8988T (cell line): ENCODE data around the gene DLG4.
A peak's percentile ranks its signal among the peaks of the same experiment; 100 is the strongest.
"Not testable (repeated sequence)": the region's sequence is repeated elsewhere in the genome, so short reads cannot be mapped to it uniquely, and the experiment has no call there.

Experiments used
- DNase-seq: peaks from one replicate; pipeline ENCODE4 v3.0.0; 2011

The DLG4 gene

DNA sequence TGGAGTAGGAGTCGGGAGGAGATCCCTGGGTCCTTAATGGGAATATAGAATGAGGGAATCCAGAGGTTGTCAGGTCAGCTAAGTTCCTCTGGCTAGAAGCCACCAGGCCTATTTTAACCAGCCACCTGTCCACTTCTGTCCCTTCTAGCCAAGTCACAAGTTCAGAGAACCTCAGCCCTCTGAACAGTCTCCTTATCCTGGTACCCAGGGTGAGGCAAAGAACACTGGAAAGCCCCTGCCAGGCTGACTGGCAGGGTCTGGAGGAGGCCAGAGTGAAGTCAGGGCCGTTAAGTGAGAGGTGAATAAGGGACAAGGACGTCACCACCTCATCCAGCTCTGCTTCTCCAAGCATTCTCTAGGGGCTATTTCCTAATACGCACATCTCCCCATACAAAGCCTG lies 29.2 kb upstream of the DLG4 start:
- DNase-seq, result no peak

DNA sequence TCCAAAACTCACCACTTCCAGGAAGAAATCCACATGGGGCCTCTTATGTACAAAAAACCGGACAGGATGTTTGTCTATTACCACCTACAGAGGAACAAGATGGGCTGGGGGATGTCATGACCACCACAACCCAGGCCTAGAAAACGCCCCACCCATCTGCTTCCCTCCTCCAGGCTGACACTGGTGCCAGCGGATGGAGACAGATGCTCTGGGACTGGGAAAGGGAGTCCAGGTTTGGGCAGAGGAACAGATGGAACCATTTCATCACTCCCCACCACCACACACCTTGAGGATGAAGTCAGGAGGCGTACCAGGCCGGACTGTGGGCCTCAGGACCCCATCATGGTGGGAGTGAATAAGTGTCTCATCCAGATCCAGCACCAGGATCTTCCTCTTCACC lies 27.1 kb upstream of the DLG4 start:
- DNase-seq, result no peak

DNA sequence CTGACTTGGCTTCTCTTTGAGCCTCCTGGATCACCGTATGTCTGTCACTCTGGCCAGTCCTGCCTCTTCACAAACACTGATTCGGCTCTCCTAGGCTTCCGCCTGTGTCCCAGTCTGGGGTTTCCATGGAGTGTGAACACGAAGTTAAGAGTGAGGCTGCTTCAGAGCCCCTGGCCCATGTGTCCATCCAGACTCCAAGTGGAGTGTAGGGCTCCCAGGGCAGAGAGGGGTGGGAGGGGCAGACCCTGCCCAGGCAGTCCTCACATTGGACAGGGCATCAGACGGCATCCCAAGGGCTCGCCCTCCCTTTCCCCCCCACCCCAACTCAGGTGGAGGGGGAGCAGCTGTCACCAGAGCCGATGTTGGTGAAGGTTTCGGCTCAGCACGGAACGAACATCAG lies 24.2 kb upstream of the DLG4 start:
- DNase-seq, result not testable (repeated sequence)

DNA sequence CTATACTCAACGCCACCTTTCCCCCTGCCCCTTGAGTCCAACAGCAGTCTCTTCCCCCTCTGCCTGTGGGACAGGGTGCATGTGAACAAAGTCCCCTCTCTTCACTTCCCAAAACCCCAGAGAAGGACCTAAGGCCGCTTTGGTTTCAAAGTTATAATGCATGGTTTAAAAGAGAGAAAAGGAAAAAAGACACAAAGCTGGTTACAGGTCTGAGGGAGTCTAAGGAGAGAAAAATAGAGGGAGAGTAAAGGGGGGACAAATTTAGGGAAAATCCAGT lies 23.8 kb upstream of the DLG4 start:
- no peak for DNase-seq

DNA sequence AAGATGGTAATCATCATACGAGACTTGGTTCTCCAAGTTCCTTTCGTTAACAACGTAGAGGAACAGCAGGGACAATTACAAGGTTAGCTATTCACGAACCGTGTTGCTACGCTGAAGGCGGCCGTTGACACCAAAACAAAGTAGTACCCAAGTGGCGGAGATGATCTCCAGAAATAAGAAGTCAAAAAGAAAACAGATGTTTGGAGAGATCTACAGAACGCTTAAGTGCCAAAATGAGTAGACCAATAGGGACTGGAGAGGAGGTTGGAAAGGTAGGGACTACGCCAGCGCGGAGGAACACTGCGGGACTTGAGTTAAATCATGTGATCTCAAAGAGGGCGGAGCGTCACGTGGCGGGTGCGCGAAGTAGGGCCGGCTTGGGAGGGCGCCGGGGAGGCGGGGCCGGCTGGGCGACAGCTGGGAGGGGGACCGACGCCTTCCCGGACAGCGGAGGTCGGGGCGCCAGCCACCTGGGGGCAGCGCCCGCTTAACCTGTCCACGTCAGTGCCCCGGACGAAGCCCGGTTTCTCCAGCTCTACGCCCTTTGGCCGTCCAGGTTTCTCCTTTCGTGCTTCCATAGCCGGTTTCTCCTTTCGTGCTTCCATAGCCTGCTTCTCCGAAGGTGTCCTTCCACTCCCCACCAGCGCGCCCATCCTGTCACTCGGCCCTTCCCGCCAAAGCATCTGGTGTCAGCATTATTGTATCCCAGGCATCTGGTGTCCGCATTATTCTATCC lies 23.2 kb upstream of the DLG4 start:
- peak; percentile 77 for DNase-seq

DNA sequence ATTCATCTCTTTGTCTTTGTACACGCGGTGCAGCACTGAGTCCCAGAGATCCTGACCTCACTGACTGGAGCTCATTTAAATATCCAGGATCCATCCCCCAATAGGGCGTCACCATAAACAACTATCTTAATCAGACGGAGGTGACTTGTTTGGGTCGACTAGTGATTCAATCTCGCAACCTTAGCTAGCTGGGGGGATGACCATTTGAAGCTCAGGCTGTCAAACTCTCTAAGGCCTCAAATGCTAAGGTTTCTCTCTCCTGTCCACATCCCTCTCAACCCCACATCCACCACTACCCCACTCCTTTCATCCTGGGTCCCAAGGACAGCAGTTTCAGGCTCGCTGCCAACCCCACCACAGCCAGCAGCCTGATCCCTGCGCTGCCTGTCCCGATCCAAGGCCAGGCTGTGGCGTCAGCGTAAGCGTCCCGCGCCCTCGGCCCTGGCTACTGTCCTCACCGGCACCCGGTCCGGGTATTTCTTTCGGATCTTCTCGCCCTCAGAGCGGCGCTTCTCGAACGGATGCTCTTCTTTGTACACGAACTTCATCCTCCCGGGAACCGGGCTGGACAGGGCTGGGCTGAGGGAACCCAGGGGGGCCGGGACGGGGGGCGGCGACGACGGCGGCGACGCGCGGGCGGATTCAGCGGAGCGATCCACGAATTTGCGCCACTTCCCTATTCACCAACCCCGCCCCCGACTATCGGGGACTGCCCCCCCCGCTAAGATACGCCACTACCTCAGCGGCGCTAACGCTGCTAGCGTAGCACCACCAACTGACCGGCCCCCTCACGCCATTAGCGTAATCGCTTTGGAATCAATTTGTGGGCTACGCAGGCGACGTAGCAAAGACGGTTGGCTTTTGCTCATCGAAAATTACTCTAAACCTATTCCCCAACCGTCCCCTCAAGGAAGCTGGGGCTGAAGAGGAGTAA lies 22.4 kb upstream of the DLG4 start, which contains the start of gene GABARAP:
GABARAP (minus strand) TSS at position 667 of the 934 bp plus-strand sequence; CDS start at position 548, 119 bp downstream.
- no peak for DNase-seq

DNA sequence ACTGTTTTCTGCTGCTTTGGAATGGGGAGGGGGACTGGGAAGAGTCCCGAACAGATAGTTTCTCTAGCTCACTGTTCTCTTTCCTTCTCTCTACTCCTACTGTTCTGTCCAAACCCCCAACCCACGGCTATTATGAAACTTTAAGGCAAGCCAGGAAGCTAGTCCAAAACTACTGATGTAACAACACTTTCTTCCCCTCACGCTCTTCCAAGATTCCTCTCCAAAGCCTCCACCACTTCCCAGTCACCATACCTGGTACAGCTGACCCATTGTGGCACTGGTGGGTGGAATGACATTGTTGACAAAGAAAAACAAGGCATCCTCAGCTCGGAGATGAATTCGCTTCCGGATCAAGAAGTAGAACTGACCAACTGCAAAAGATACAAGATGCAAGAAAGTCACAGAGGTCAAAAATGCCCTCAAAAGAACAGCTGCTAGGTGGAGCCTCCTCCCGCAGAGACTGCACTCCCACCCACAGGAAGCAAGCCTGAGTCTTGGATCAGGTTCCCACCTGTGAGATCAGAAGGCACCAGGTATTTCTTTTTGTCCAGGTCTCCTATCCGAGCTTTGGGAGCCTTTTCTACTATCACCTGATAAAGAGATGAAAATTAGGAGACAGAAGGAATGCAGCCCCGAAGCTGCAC lies 21.6 kb upstream of the DLG4 start:
- no peak for DNase-seq

DNA sequence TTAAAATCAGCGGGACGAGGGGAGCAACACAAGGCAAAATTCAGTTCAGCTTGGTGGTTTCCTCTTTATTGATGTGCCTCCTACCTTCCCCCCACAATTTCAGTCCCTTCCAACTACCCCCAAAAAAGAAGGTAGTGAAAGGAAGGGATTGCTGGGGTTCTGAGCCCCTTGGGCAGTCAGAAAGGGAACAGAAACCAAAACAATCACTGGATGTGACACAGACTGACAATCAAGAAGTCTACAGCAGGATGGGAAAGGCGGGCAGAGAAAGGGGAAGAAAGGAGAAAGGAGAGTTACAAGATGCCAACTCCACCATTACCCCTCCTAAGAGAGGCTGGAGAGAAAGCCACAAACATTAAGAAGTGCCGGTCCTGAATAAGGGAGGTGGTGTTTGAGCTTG lies 20.7 kb upstream of the DLG4 start:
- DNase-seq, result no peak

DNA sequence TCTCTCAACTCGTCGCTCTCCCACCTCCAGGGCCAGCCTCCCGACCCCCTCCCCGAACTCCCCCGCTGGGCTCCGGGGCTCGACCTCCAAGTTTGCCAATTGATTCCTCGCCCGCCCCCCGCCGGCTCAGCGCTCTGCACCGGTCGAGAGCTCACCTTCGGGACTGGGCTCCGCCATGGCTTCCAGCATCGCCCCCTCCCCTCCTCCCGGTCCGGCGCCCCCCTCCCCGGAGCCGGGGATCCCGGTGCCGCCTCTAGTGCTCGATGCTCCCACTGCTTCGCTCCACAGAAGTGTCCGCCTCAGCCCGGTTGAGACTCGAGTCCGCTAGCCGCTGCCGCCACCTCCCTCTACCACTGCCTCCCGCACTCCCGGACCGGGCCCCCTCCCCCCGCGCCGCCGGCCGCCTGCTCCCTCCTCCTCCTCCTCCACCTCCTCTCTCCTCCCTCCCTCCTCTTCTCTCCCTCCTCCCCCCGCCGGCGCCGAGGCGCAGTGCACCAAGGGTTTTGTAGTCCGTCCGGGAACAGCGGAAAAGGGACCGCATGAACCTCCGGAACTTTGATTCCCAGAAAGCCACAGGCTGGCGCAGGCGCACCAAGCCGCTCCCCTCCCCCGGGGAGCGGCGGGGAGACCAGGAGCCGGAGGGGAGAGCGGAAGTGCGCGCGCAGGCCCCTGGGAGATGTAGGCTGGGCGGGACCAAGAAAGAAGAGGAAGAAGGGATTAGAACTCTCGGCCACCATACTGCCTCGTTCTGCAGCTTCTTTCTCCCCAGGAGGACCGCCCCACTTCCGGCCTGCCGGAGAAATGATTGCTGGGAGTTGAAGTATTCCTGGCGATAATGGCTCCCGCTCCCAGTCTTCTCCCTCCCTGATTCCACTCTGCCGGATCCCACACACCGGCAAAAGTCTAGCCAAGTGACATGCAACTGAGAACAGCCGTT lies 19.7 kb upstream of the DLG4 start, which contains the start of gene PHF23:
PHF23 (minus strand) TSS at position 367 of the 937 bp plus-strand sequence; CDS start at position 189, 178 bp downstream.
- DNase-seq, result peak; percentile 96

DNA sequence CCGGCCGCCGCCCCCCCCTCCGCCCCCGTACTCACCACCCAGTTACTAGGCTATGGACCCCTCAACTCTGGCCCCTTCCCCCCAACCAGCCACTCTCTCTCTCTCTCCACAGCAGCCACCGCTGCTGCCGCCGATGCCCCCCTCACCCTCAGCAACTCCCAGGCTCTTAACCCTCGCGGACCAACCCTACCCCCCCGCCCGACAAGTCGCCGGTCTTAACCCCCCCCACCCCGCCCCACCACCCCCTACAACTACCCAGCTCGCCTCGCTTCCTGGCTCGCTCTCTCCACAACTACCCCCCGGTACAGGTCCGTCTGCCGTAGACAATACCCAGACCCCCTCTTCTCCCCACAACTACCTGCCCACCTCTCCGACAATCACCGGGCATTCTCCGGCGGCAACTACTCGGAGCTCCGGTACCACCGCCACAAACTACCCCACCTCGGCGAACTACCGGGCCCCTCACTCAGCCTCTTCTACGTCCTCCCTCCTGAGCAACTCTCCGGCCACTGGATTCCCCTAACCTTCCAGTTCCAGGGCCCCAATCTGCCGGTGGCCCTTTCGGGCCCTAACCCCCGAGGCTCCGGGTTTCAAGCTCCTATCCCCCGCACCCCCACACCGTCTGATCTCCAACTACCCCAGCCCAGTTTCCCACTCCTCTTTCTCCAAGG lies 18.9 kb upstream of the DLG4 start:
- DNase-seq, result no peak

DNA sequence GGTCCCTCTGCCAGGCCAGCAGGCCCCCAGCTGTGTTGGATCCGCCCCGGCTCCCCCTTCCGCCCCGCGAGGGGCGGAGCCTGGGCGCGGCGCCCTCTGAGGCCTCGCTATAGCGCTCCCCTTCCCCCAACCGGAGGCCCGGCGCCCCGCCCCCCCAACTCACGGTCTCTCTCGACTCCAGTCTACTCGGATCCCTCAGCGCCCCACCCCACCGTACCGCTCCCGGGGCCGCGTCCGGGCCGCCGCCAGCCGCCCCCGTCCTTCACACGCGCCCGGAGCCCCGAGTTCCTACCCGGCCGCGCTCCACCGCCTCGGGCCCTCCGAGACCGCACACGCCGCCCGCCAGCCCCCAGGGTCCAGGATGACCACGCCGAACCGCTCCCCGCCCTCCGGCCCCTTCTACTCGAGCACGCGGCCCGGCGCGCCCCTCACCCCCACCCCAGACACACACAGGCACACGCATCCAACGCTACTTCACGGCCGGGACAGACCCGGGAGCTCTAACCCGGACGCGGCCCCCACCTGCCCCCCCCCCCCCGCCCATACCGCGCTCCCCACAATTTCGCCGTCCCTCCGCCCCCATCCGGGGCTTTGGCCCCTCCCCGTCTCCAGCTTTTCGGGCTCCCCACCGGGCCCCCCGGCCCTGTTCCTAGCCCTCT lies 18.3 kb upstream of the DLG4 start:
- peak; percentile 73 for DNase-seq

DNA sequence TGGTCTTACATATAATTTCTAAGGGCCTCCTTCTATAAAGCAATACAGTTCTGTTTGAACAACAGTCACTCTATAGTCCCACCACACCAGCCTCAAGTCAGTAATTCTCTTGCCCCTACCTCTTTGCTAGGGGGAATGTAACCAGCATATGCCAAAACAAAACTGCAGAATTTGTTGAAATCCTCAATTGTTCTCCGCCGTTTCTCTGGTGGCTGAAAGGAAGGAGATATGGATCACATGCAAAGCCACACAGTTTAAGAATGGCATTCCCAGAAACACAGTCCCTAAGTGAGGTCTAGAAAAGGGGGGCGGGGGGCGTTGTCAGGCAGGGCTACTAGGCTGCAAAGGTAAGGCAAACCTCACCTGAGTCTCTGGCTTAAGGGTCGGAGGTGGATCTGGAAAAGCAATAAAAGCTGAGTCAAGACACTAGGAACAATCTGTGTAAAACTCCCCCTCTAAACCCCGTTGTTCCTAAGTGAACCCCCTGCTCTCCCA lies 17.7 kb upstream of the DLG4 start:
- no peak for DNase-seq

DNA sequence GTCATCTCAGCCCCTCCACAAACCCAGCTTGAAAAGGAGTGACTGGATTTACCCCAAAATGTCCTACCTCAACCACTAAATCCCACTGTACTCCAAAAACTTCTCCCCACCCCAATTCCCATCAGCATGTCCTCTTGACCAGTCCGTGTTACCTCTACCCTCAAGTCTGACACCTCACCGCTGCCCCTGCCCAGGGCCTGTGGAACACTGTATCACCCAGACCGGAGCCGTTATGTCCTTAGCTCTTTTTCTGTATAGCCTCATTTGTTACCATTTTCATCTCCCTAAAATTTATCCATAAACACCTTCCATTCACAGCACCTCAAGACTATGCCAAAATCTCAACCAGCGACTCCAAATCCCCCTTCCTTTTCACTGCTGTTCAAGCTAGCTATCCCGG lies 17.2 kb upstream of the DLG4 start:
- no peak for DNase-seq

DNA sequence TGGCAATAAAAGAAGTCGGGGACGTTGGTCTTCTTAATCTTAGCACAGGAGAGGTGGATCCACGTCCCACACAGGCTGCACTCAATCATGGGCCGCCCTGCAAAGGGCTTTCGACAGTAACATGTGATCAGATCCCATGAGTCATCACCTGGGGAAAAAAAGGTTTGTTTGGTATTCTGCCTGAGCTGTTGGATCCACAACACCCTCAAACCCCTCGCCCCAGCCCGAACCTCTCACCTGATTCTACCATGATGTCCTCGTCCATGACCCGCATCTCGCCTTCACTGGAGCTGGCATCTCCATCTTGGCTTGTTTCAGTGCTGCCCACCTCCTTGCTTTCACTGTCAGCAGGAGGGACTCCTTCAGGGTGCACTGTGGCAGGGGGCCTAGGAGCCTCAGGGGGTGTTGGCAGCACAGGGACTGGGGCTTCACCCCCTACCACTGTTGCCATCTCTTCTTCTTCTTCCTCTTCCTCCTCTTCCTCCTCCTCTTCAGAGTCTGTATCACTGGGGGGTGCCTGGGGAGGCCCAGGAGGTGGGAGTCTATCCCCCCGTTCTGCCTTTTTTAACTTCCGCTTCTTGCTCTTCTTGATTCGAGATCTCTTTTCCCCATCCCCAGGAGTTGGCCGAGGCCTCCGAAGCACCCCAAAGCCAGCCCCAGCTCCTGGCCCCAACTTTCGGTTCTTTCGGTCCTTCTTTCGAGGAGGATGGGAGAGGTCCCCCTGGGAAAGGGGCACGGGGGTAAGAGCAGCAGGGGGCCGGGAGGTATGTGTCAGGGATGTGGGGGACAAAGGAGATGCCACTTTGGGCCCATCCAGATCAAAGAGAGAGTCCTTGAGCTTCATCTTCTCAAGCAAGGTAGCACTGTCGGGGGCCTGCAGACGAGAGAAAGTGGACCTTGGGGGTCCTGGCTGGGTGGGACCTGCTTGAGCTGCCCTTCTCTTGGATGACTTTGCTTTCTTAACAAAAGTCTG lies 16.3 kb upstream of the DLG4 start:
- no peak for DNase-seq

DNA sequence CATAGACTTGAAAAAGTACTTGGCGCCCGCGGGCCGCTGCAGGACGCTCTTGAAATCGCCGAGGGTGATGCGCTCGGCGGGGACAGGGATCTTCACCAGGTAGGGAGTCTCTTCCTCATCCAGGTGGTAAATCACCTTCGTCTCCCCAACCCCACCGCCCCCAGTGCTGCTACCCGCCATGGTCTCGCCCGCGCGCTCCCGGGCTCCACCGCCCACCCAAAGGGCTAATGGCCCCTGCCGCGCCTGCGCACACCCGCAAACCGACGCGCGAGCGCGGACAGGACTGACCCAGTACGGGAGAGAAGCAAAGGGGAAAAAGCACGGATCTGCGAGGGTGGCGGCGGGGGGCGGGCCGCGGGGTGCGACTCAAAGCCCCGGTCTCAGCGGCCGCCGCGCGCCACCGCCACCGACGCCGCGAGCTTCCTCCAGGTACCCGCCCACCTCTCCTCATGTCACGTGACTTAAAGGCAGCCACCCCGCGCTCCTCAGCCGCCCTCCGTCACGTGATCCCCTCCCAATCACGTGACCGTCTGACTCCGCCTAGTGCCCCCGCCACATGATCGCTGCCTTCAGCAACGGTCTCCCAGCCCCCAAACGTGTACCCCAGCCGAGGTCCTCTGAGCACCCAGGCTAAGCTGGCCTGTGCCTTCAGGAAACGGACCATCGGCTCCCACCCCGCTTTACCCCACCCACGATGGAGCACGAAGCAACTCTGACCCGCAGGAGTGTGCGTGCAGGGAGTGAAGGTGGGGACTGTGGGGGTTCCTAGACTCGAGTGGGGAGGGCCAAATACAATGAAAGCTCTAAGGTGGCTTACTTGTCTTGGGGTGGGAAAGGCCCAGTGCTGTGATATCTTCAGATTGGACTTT lies 14.7 kb upstream of the DLG4 start, which contains the start of gene DVL2:
DVL2 (minus strand) TSS at position 435 of the 869 bp plus-strand sequence; CDS start at position 180, 255 bp downstream.
- peak; percentile 89 for DNase-seq

DNA sequence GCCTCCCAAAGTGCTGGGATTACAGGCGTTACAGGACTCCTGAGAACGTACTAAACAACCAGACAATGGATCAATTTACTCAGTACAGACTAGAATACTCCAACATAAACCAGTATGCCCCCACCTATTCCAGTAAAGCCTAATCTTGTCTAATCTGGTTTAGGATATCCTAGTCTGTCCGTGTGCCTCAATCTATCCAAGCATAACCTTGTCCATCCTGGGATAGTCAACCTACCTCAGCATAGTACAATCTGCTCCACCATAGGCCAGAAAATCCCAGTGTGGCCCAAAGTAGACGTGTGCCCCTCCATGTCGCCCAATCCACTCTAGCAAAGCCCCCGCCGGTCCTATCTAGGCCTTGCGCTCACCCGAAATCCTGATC lies 14.1 kb upstream of the DLG4 start:
- DNase-seq, result no peak

DNA sequence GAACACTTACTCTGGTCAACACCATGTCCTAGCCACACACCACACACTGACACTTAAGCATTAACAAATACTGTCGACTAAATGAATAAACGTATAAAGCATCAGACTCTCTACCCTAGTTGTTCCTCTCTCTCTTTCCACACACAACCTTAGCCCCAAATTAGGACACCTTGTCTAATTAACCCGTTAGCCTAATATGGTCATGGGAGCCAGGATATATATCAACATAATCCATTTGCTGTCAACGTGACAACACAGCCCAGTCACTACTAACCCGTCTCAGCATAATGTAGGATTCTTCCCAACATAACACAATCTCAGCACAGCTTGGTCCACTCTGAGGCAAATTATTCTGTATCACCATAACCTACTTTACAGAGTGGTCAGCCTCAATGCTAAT lies 12.5 kb upstream of the DLG4 start:
- DNase-seq, result no peak

DNA sequence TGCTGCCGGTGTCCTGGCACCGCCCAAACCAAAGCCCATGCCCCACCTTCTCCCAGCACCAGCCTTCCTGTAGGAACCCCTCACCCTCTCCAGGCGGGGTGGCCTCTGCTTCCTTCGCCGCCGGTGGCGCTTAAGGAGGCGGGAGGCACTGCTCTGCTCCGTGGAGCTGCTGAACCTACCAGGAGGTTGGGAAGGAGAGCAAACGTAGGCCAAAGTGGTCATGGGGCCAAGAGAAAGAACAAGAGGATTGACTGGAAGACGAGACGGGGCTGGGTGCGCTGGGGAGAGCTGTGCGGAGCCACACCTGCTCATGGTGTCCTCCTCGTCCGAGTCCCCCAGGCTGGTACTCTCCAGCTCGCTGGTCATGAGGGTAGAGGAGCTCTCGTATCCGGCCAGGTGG lies 9.9 kb upstream of the DLG4 start:
- no peak for DNase-seq

DNA sequence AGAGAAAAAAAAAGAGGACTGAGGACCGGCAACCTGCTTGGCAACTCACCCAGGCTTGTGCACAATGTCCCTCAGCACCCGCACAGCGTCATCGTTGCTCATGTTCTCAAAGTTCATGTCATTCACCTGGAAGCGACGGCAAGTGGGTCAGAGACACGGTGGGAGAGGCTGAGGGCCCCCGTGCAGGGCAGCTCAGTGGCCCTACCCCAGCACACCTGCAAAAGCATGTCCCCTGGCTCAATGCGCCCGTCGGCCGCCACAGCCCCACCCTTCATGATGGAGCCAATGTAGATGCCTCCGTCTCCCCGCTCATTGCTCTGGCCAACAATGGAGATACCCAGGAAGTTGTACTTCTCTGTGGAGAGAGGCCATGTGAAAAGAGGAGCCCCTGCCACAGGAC lies 9.3 kb upstream of the DLG4 start:
- no peak for DNase-seq
